ENCODE measurements around the gene AOPEP.

AOPEP gene

DNA sequence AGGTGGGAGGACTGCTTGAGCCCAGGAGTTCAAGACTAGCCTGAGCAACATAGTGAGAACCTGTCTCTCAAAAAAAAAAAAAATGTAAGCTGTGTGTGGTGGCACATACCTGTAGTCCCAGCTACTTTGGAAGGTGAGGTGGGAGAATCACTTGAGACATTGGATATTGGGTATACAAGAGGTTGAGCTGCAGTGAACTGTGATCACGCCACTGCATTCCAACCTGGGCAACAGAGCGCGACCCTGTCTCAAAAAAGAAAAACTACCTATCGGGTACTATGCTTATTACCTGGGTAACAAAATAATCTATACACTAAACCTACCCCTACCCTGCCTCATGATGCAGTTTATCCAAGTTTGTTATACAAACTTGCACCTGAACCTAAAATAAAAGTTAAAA, 64.9 kb downstream of the AOPEP start:
- Mint-ChIP-seq H3K27me3 (no peaks in the 10 kb centered on the region), H3K36me3 (ENCODE audit: insufficient read depth) (peaks cover 4% of the 10 kb centered on the region), H3K9me3 (no peaks in the 10 kb centered on the region), H3K27ac (ENCODE audit: low read depth) (no peak overlapping the region), H3K4me1 (peaks cover 5% of the 10 kb centered on the region), H3K4me3 (no peak overlapping the region)
- ATAC-seq (replicated peaks; ENCODE audit: extremely low read depth, poor library complexity, severe bottlenecking) (no peak), DNase-seq (ENCODE audit: low spot score in 2 of 2) (no peak)

DNA sequence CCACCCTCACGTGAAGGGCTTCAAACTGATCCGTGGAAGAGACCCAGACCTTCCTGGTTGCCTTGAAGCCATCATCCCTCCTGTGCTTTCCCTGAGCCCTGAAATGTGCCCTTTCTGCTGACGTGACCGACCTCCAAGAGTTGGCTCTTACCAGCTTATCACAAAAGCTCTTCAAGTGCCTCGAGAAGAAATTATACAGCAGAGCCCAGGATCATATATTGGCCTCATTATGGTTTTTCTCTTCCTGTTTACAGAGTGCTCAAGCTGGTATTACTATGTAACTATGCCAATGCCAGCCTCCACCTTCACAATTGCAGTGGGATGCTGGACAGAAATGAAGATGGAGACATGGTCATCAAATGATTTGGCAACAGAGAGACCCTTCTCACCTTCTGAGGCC, 66.0 kb downstream of the AOPEP start:
- Mint-ChIP-seq H3K4me1 (no peaks in the 10 kb centered on the region), H3K36me3 (ENCODE audit: insufficient read depth) (peaks cover 4% of the 10 kb centered on the region), H3K27ac (ENCODE audit: low read depth) (no peak overlapping the region), H3K9me3 (no peaks in the 10 kb centered on the region), H3K4me3 (no peak overlapping the region), H3K27me3 (no peaks in the 10 kb centered on the region)
- no peak for DNase-seq (ENCODE audit: low spot score in 2 of 2)
- no peak for ATAC-seq (replicated peaks; ENCODE audit: extremely low read depth, poor library complexity, severe bottlenecking)

DNA sequence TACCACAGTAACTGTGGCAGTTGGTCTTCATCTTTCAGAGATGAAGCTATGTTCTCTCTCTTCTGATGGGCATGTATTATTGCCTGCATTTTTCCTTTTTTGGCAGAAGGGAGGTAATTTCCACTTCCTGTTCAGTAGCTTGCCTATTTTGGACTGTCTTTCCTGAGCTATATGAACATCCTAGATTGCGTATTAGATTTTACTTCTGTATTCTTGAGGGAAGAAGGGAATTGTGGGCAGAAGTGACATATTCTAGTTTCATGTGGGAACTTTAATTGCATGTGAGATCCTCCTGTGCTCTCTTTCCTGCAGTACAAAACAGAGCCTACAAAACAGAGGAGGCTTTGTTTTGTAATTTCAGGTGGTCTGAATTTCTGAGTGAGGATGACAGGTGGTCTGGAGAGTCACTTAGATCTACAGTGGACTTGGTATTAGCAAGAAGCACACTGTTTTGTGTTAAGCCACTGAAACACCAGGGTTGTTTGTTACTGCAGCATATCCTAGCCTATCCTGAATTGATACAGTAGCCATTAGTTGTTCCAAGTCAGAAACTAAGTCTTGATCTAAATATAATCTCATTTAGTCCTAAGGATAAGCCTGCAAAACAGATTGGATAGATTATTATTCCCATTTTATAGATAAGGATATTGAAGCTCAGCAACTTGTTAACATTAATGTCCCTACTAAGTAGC, 68.1 kb downstream of the AOPEP start:
- H3K27ac Mint-ChIP-seq (ENCODE audit: low read depth) = no peak overlapping the region
- peaks cover 6% of the 10 kb centered on the region for H3K36me3 Mint-ChIP-seq (ENCODE audit: insufficient read depth)
- H3K4me3 Mint-ChIP-seq = no peak overlapping the region
- no peaks in the 10 kb centered on the region for H3K27me3 Mint-ChIP-seq
- no peaks in the 10 kb centered on the region for H3K9me3 Mint-ChIP-seq
- no peak for ATAC-seq (replicated peaks; ENCODE audit: extremely low read depth, poor library complexity, severe bottlenecking)
- H3K4me1 Mint-ChIP-seq = no peaks in the 10 kb centered on the region
- DNase-seq (ENCODE audit: low spot score in 2 of 2) = no peak

DNA sequence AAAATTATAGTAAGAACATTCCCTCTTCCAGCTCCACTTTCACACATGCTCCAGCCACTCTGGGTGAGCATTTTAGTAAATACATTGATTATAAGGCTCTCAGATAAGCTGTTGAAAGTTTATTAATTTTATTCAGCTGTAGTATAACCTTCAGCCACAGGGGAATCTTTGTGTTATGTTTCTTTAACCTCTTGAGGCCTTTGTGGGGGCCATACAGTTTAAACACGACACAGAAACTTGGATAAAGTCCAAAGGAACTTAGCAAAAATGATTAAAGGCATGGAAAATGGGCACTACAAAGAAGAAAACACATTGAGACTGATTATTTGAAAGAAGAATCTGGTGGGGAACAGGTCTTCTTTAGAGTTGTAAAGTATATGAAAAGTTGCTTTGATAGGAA, 70.2 kb downstream of the AOPEP start:
- Mint-ChIP-seq H3K4me3 (no peak overlapping the region), H3K36me3 (ENCODE audit: insufficient read depth) (peaks cover 9% of the 10 kb centered on the region), H3K27ac (ENCODE audit: low read depth) (no peak overlapping the region), H3K4me1 (no peaks in the 10 kb centered on the region), H3K9me3 (no peaks in the 10 kb centered on the region), H3K27me3 (no peaks in the 10 kb centered on the region)
- ATAC-seq (replicated peaks; ENCODE audit: extremely low read depth, poor library complexity, severe bottlenecking) (no peak), DNase-seq (ENCODE audit: low spot score in 2 of 2) (no peak)

DNA sequence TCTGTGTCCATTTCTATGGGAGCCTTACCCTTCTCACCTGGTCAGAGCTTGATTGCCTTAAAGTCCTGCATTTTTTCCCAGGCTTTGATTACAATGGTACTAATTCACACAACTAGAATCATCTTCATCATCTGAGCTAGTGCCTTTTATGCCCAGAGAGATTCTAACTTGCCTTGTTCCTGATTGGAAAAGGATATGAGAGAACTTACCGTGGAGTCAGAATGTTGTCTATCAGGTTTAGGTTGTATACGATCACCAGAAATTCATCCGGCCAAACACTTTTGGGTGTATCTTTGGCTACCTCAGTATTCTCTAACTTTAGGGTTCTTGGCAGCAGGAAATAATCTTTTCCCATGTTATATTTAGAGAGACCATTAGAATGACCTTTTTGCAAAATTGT, 71.7 kb downstream of the AOPEP start:
- Mint-ChIP-seq H3K27ac (ENCODE audit: low read depth) (no peak overlapping the region), H3K9me3 (no peaks in the 10 kb centered on the region), H3K27me3 (no peaks in the 10 kb centered on the region), H3K4me3 (no peak overlapping the region), H3K36me3 (ENCODE audit: insufficient read depth) (peaks cover 4% of the 10 kb centered on the region), H3K4me1 (no peaks in the 10 kb centered on the region)
- ATAC-seq (replicated peaks; ENCODE audit: extremely low read depth, poor library complexity, severe bottlenecking) (no peak), DNase-seq (ENCODE audit: low spot score in 2 of 2) (no peak)

DNA sequence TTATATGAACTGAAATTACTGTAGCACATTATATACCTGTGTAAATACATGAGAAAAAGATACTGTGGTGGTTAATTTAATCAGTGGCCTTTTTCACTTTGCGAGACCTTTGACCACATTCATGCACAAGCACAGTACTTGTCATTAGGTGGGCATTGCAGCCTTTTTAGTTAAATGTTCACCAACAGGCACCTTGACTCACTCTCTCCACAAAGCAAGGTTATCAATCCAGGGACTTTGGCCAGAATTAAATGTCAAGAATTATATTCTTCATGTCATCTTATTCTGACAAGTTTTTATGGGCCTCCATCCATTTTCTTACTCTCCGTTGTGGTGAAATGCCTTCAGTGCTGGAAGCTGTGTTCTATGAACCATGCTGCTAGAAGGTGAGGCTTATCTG, 72.2 kb downstream of the AOPEP start:
- peaks cover 4% of the 10 kb centered on the region for H3K36me3 Mint-ChIP-seq (ENCODE audit: insufficient read depth)
- H3K27ac Mint-ChIP-seq (ENCODE audit: low read depth) = no peak overlapping the region
- no peak for ATAC-seq (replicated peaks; ENCODE audit: extremely low read depth, poor library complexity, severe bottlenecking)
- no peaks in the 10 kb centered on the region for H3K9me3 Mint-ChIP-seq
- H3K4me1 Mint-ChIP-seq = peaks cover under 1% of the 10 kb centered on the region
- no peaks in the 10 kb centered on the region for H3K27me3 Mint-ChIP-seq
- DNase-seq (ENCODE audit: low spot score in 2 of 2) = no peak
- no peak overlapping the region for H3K4me3 Mint-ChIP-seq

DNA sequence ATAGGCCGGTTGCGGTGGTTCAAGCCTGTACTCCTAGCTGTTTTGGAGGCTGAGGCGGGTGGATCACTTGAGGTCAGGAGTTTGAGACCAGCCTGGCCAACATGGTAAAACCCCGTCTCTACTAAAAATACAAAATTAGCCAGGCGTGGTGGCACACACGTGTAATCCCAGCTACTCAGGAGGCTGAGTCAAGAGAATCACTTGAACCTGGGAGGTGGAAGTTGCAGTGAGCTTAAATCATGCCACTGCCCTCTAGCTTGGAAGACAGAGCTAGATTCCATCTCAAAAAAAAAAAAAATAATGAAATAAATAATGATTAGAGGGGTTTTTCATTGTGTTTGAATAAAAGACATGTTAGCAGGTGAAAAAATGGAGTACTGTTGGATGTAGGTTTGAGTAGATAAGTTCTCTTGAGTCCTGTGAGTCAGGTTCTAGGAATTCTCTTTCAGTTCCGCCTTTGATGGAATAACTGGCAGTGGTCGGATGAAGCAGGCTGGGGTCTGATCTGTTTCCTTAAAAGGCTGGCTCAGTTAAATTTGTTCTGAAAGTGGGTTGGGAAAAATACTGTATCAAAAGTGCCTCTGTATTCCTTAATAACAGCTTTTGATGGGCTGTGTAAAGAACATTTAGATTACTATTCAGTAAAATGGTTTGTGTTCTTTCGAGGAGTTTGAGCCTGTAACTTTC, 73.2 kb downstream of the AOPEP start:
- ATAC-seq (replicated peaks; ENCODE audit: extremely low read depth, poor library complexity, severe bottlenecking) = no peak
- H3K4me3 Mint-ChIP-seq = no peak overlapping the region
- no peaks in the 10 kb centered on the region for H3K27me3 Mint-ChIP-seq
- no peaks in the 10 kb centered on the region for H3K9me3 Mint-ChIP-seq
- peaks cover 4% of the 10 kb centered on the region for H3K36me3 Mint-ChIP-seq (ENCODE audit: insufficient read depth)
- H3K27ac Mint-ChIP-seq (ENCODE audit: low read depth) = no peak overlapping the region
- DNase-seq (ENCODE audit: low spot score in 2 of 2) = no peak
- H3K4me1 Mint-ChIP-seq = peaks cover 5% of the 10 kb centered on the region

DNA sequence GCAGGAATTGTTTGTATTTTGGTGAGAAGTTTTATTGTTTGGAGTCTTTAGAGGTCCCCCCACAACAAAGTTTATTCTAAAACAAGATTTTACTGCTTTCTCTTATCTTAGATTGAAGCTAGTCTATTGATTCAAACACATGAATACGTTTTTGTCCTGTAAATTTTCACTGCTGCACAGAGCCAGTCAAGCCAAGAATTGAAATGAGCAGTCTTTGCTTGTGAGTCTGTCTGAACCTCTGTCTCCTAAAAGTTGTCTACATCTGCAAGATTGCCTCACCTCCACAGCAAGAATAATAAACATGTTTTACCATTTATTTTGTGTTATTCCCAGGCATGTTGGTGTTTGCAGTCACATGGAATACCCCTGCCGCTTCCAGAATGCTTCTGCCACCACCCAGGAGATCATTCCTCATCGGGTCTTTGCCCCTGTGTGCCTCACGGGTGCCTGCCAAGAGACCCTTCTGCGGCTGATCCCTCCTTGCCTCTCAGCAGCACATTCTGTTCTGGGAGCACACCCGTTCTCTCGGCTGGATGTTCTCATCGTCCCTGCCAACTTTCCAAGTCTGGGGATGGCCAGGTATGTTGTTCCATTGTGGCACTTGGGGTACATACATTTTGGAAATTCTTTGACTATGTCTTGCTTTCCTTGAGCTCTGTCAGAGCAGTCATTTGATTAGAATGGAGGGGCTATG, 74.1 kb downstream of the AOPEP start:
- Mint-ChIP-seq H3K4me1 (peaks cover 5% of the 10 kb centered on the region), H3K4me3 (no peak overlapping the region), H3K9me3 (no peaks in the 10 kb centered on the region), H3K36me3 (ENCODE audit: insufficient read depth) (peaks cover 4% of the 10 kb centered on the region), H3K27me3 (no peaks in the 10 kb centered on the region), H3K27ac (ENCODE audit: low read depth) (no peak overlapping the region)
- DNase-seq (ENCODE audit: low spot score in 2 of 2) (no peak), ATAC-seq (replicated peaks; ENCODE audit: extremely low read depth, poor library complexity, severe bottlenecking) (no peak)

DNA sequence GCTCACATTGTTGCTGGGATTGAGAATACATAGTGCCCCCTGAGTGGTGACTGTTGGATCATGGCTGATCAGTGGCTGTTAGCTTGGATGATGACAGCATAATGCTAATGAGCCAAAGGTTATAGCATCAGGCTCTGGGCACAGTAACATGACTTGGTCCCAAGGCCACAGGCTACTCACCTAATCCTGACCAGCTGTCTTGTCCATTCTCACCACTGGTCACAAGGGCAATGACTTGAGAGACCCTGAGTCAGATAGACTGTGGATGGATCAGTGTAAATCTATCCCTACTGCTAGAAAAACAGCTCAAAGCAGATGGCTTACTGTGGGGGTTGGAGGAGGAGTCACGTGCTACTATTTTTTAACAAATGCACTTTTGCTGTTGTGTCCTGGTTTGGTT, 74.7 kb downstream of the AOPEP start:
- H3K4me1 Mint-ChIP-seq = peaks cover 5% of the 10 kb centered on the region
- H3K27me3 Mint-ChIP-seq = no peaks in the 10 kb centered on the region
- no peaks in the 10 kb centered on the region for H3K9me3 Mint-ChIP-seq
- H3K36me3 Mint-ChIP-seq (ENCODE audit: insufficient read depth) = peaks cover 7% of the 10 kb centered on the region
- no peak overlapping the region for H3K4me3 Mint-ChIP-seq
- ATAC-seq (replicated peaks; ENCODE audit: extremely low read depth, poor library complexity, severe bottlenecking) = no peak
- no peak overlapping the region for H3K27ac Mint-ChIP-seq (ENCODE audit: low read depth)
- DNase-seq (ENCODE audit: low spot score in 2 of 2) = no peak

DNA sequence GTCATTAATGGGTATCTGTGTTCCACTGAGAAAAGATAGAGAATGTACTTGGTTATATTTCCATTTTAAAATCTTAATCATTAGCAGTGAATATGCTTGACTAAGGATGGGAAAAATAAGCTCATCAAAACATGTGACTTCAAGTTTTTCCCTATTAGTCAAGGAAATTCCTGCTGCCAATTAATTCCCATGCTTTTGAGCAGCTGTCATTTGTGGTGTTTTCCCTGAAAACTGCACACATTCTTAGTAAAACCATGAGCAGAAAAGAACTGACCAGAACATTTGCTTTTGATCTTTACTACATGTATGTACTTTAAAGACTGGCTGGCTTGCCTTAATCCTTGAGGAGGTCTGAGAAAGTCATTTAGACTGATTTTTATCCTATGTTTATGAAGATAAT, 75.2 kb downstream of the AOPEP start:
- Mint-ChIP-seq H3K27me3 (no peaks in the 10 kb centered on the region), H3K27ac (ENCODE audit: low read depth) (peak overlapping the region; percentile 59), H3K36me3 (ENCODE audit: insufficient read depth) (peaks cover 7% of the 10 kb centered on the region), H3K4me3 (no peak overlapping the region), H3K9me3 (no peaks in the 10 kb centered on the region), H3K4me1 (peaks cover 5% of the 10 kb centered on the region)
- ATAC-seq (replicated peaks; ENCODE audit: extremely low read depth, poor library complexity, severe bottlenecking) = no peak
- DNase-seq (ENCODE audit: low spot score in 2 of 2) = no peak

DNA sequence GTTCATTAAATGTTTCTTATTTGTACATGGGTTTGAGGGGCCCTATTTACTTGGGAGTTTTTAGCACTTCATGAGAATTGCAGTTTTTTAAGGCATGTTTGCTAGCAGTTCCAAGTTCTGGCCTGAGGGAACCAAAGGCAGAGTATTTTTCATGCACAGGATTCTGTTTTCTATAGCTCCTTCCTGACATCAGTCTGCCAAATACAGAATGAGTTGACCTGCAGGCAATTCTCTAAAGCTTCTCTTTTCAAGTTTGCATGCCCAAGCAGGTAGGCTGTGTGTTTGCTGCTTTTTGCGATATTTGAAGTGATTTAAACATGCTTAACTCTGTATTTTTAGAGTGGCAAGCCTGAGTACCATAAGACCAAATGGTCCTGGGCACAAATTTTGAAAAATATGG, 75.8 kb downstream of the AOPEP start:
- ATAC-seq (replicated peaks; ENCODE audit: extremely low read depth, poor library complexity, severe bottlenecking) (no peak), DNase-seq (ENCODE audit: low spot score in 2 of 2) (no peak)
- H3K27ac Mint-ChIP-seq (ENCODE audit: low read depth) = peak overlapping the region; percentile 59
- no peaks in the 10 kb centered on the region for H3K27me3 Mint-ChIP-seq
- peaks cover 7% of the 10 kb centered on the region for H3K36me3 Mint-ChIP-seq (ENCODE audit: insufficient read depth)
- peaks cover 5% of the 10 kb centered on the region for H3K4me1 Mint-ChIP-seq
- H3K4me3 Mint-ChIP-seq = no peak overlapping the region
- H3K9me3 Mint-ChIP-seq = no peaks in the 10 kb centered on the region

DNA sequence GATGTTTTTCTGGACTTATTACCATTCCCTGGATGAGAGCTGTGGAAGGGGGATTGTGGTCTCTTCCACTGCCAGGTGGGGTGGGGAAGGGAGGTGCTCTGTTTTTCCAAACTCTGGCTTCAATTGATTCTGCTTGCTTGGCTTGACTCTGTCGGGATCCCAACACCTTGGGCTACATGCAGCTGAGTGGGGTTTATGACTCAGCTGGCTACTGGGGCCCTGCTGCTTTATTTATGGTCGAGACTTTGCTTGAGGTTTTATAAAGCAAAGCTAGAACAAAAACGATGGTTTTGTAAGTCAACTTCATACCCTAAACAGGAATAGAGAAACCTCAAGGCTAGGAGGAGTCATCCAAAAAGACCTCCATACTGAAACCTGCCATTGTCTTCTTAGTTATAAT, 76.3 kb downstream of the AOPEP start:
- Mint-ChIP-seq H3K9me3 (no peaks in the 10 kb centered on the region), H3K27ac (ENCODE audit: low read depth) (no peak overlapping the region), H3K36me3 (ENCODE audit: insufficient read depth) (peaks cover 6% of the 10 kb centered on the region), H3K4me3 (no peak overlapping the region), H3K27me3 (no peaks in the 10 kb centered on the region), H3K4me1 (peaks cover 5% of the 10 kb centered on the region)
- ATAC-seq (replicated peaks; ENCODE audit: extremely low read depth, poor library complexity, severe bottlenecking) = peak; percentile 36
- DNase-seq (ENCODE audit: low spot score in 2 of 2) = no peak

DNA sequence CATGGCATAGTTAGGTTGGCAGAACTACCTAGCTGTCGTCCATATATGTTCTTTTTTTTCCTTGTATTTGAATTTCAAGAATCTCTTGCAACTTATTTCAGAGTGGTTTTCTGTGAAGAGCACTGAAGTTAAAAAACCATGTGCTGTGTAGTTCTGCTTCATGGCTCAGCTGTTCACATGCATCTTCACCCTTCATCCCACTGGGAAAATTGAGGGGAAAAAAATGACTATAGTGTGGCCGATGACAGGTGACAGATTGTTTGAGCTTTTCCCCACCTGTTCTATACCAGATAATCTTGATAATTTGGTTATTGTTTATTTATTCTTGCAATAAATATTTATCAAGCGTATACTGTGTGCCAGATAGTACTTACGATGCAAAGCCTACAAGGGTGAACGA, 77.8 kb downstream of the AOPEP start:
- no peak for ATAC-seq (replicated peaks; ENCODE audit: extremely low read depth, poor library complexity, severe bottlenecking)
- H3K4me1 Mint-ChIP-seq = peaks cover 5% of the 10 kb centered on the region

More for the DNA sequence above, 77.8 kb downstream of the AOPEP start:
- no peak for DNase-seq (ENCODE audit: low spot score in 2 of 2)
- Mint-ChIP-seq H3K27ac (ENCODE audit: low read depth) (no peak overlapping the region), H3K27me3 (no peaks in the 10 kb centered on the region), H3K9me3 (no peaks in the 10 kb centered on the region), H3K4me3 (no peak overlapping the region), H3K36me3 (ENCODE audit: insufficient read depth) (peaks cover 5% of the 10 kb centered on the region)

All from central memory CD8-positive, alpha-beta T cell (primary cell).